Measurements from ENCODE around the gene ANKRD23.
"Not testable (repeated sequence)": the region's sequence is repeated elsewhere in the genome, so short reads cannot be mapped to it uniquely, and the experiment has no call there.

Gene ANKRD23

GRCh38 chr2:96801005-96801785 lies 42.6 kb downstream of the ANKRD23 start:
- no peak overlapping the region for H3K4me3 ChIP-seq (ENCODE audit: low read depth, low read length)

- no peak overlapping the region for H3K4me3 ChIP-seq (ENCODE audit: low read depth, low read length)
Measured at GRCh38 chr2:96800061-96801004, 43.5 kb downstream of the ANKRD23 start.

GRCh38 chr2:96799623-96799935 lies 44.2 kb downstream of the ANKRD23 start:
- no peak overlapping the region for H3K4me3 ChIP-seq (ENCODE audit: low read depth, low read length)

GRCh38 chr2:96798733-96799622 lies 44.8 kb downstream of the ANKRD23 start:
- no peak overlapping the region for H3K4me3 ChIP-seq (ENCODE audit: low read depth, low read length)

- no peak overlapping the region for H3K4me3 ChIP-seq (ENCODE audit: low read depth, low read length)
Measured at GRCh38 chr2:96797066-96797625, 46.7 kb downstream of the ANKRD23 start.

- H3K4me3 ChIP-seq (ENCODE audit: low read depth, low read length), result not testable (repeated sequence)
Measured at GRCh38 chr2:96796497-96796896, 47.3 kb downstream of the ANKRD23 start.

GRCh38 chr2:96795076-96795475 lies 48.7 kb downstream of the ANKRD23 start:
- no peak overlapping the region for H3K4me3 ChIP-seq (ENCODE audit: low read depth, low read length)

- no peak overlapping the region for H3K4me3 ChIP-seq (ENCODE audit: low read depth, low read length)
Measured at GRCh38 chr2:96792772-96793749, 50.8 kb downstream of the ANKRD23 start.

GRCh38 chr2:96789245-96789617 lies 54.6 kb downstream of the ANKRD23 start:
- no peak overlapping the region for H3K4me3 ChIP-seq (ENCODE audit: low read depth, low read length)

- H3K4me3 ChIP-seq (ENCODE audit: low read depth, low read length), result no peak overlapping the region
Measured at GRCh38 chr2:96788442-96789244, 55.2 kb downstream of the ANKRD23 start.
